Breast epithelium (tissue), 4 donors: ENCODE results near the gene CDH13. TPM values are rescaled to one million over a fixed set of nuclear protein-coding genes. Genes with fewer than 3 reads are reported as not detected.

Experiments used
- DNase-seq, 2 donors: peaks; one replicate each; pipeline ENCODE4 v3.0.0-alpha.2; 2019; ENCODE audit warnings: low spot score in 2 of 2
- H3K27ac ChIP-seq, 2 donors: fragments of 200-600 bp; sonication (generic) in 1 of 2; one replicate each; pipeline ENCODE4 v1.5.1; 2016 to 2019; ENCODE audit warnings: mild to moderate bottlenecking in 1 of 2
- H3K27me3 ChIP-seq, 2 donors: fragments of 200-600 bp; sonication (generic) in 1 of 2; one replicate each; pipeline versions ENCODE4 v1.5.1 to v1.6.0; 2017 to 2019; ENCODE audit warnings: control low read depth in 1 of 2, mild to moderate bottlenecking in 1 of 2
- H3K36me3 ChIP-seq: fragments of 200-600 bp; one replicate; pipeline ENCODE4 v1.5.1; 2019
- H3K4me1 ChIP-seq, 2 donors: fragments of 200-600 bp; sonication (generic); one replicate each; pipeline ENCODE4 v1.5.1; 2016 to 2019; ENCODE audit warnings: control low read depth in 1 of 2
- H3K4me3 ChIP-seq, 3 donors: fragments of 200-600 bp; sonication (generic); 1 replicate in 2 of 3; 2 replicates in 1 of 3; pipeline ENCODE4 v1.5.1; 2016 to 2019; ENCODE audit warnings: mild to moderate bottlenecking in 3 of 3, moderate library complexity in 2 of 3
- H3K9me3 ChIP-seq, 2 donors: fragments of 200-600 bp; sonication (generic) in 1 of 2; one replicate each; pipeline ENCODE4 v1.5.1; 2016 to 2019; ENCODE audit warnings: control low read depth in 1 of 2
- POLR2A ChIP-seq: fragments of 450-650 bp; IDR thresholded peaks from one replicate; pipeline ENCODE4 v1.6.1; 2016; ENCODE audit warnings: antibody characterized with exemption, mild to moderate bottlenecking, moderate library complexity
- POLR2AphosphoS5 ChIP-seq, 3 donors: sonication (generic); formaldehyde crosslinking; IDR thresholded peaks; one replicate each; pipeline ENCODE4 v1.6.1; 2017; ENCODE audit warnings: antibody characterized with exemption in 3 of 3
- intact Hi-C: fragments of 100-400 bp; cut with DNase I; formaldehyde crosslinking; loops from one replicate; pipeline ENCODE4 v1.15.1; 2023; ENCODE audit warnings: low total_unique reads
- total RNA-seq, 3 donors: library from RNA; depleted of rRNA; stranded (reverse); fragments of >200 nt; gene quantifications; one replicate each; pipeline ENCODE4 v1.1.0, GENCODE V29; 2016
- TF ChIP-seq, protein P1 (sequence below), 3 donors: fragments of 450-650 bp; IDR thresholded peaks; one replicate each; pipeline ENCODE4 v1.5.1; 2016 to 2017; ENCODE audit warnings: antibody characterized with exemption in 3 of 3, mild to moderate bottlenecking in 3 of 3, moderate library complexity in 3 of 3

CDH13 gene
- total RNA-seq, 3 donors from 2014 or later = 6.0 to 13.1 (median 11.5) TPM

GRCh38 chr16:83013071-83013470 is 386.3 kb downstream of the CDH13 start:
- no peak for DNase-seq
- Histone ChIP-seq H3K36me3 (no peaks in the 10 kb centered on the region), H3K9me3 (no peaks in the 10 kb centered on the region), H3K27ac (no peak overlapping the region), H3K27me3 (no peaks in the 10 kb centered on the region), H3K4me1 (no peaks in the 10 kb centered on the region), H3K4me3 (no peak overlapping the region)
- TF ChIP-seq POLR2AphosphoS5 (IDR thresholded peaks at IDR 0.05) = no peak
- TF ChIP-seq, protein P1, sequence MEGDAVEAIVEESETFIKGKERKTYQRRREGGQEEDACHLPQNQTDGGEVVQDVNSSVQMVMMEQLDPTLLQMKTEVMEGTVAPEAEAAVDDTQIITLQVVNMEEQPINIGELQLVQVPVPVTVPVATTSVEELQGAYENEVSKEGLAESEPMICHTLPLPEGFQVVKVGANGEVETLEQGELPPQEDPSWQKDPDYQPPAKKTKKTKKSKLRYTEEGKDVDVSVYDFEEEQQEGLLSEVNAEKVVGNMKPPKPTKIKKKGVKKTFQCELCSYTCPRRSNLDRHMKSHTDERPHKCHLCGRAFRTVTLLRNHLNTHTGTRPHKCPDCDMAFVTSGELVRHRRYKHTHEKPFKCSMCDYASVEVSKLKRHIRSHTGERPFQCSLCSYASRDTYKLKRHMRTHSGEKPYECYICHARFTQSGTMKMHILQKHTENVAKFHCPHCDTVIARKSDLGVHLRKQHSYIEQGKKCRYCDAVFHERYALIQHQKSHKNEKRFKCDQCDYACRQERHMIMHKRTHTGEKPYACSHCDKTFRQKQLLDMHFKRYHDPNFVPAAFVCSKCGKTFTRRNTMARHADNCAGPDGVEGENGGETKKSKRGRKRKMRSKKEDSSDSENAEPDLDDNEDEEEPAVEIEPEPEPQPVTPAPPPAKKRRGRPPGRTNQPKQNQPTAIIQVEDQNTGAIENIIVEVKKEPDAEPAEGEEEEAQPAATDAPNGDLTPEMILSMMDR (IDR thresholded peaks at IDR 0.05) = no peak
- no peak for TF ChIP-seq POLR2A
- intact Hi-C loops = no loop called here

- Histone ChIP-seq H3K27me3 (no peaks in the 10 kb centered on the region), H3K36me3 (no peaks in the 10 kb centered on the region), H3K9me3 (no peaks in the 10 kb centered on the region), H3K4me3 (no peak overlapping the region), H3K27ac (no peak overlapping the region), H3K4me1 (no peaks in the 10 kb centered on the region)
- intact Hi-C loops = no loop called here
- TF ChIP-seq POLR2A (no peak), POLR2AphosphoS5 (IDR thresholded peaks at IDR 0.05) (no peak)
- TF ChIP-seq, protein P1 (IDR thresholded peaks at IDR 0.05) = no peak
- no peak for DNase-seq
Measured at GRCh38 chr16:83019963-83020362, 393.2 kb downstream of the CDH13 start.

GRCh38 chr16:83021045-83021444 is 394.3 kb downstream of the CDH13 start:
- Histone ChIP-seq H3K27me3 (no peaks in the 10 kb centered on the region), H3K27ac (no peak overlapping the region), H3K4me3 (no peak overlapping the region), H3K36me3 (no peaks in the 10 kb centered on the region), H3K9me3 (no peaks in the 10 kb centered on the region), H3K4me1 (no peaks in the 10 kb centered on the region)
- intact Hi-C loops = no loop called here
- TF ChIP-seq POLR2A (no peak), POLR2AphosphoS5 (IDR thresholded peaks at IDR 0.05) (no peak)
- TF ChIP-seq, protein P1 (IDR thresholded peaks at IDR 0.05) = no peak
- no peak for DNase-seq

DNA sequence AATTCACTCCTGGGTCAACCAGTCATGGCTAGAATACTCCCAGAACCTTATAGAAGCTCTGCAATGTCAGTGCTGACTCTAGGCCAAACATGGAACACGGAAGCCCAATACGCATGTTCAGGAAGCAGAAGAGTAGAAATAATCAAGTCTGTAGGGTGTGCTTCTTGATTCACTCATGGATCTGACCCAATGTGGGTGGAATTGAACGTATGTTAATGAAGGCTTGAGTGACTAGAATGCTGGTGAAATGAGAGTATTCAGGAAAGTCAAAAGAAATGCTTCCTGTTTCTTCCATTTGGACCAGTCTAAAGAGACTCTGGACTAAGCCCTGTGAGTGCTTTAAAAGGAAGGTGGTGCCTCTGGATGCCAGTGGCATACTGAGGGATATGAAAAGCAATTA is 395.0 kb downstream of the CDH13 start:
- no peak for DNase-seq
- Histone ChIP-seq H3K4me3 (no peak overlapping the region), H3K9me3 (no peaks in the 10 kb centered on the region), H3K4me1 (no peaks in the 10 kb centered on the region), H3K36me3 (no peaks in the 10 kb centered on the region), H3K27ac (no peak overlapping the region), H3K27me3 (no peaks in the 10 kb centered on the region)
- no peak for TF ChIP-seq POLR2AphosphoS5 (IDR thresholded peaks at IDR 0.05)
- intact Hi-C loops = no loop called here

DNA sequence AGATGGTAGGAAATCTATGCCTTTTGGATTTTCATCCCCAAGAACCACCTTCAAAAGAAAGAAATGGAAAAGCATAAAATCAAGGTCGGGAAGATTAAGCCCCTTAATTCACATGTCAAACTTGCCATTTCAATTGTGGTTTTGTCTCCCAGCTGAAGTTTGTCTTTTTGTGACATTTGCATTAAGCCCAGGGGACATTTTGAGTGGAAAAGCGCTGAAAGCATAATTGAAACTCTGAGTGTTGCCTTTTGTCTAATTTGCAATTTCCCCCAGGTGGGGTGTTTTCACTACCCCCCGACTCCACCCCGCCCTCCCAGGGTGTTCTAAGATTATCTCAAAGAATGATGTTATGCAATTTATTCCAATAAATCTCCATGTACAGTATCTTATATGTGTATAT is 396.2 kb downstream of the CDH13 start:
- DNase-seq = no peak
- Histone ChIP-seq H3K4me1 (no peaks in the 10 kb centered on the region), H3K4me3 (no peak overlapping the region), H3K9me3 (no peaks in the 10 kb centered on the region), H3K36me3 (no peaks in the 10 kb centered on the region), H3K27ac (no peak overlapping the region), H3K27me3 (no peaks in the 10 kb centered on the region)
- intact Hi-C loops = no loop called here
- no peak for TF ChIP-seq POLR2A

DNA sequence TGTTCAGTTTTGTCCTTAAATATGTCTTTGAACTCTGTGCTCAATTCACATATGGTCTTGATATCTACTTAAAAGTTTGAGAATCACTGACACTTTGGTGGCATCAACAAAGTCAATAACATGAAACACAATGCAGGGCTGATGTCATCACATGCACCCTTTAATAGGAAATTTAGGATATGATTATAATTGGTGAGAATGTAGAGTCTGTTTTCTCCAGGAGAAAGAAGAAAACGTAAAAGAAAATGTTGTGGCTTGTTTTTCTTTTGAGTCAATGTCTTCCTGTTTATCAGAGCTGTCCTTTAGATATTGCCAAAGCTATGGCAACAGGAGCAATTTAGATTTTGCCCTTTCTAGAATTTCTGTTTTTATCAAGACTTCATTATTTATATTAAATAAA is 396.9 kb downstream of the CDH13 start:
- H3K27me3 ChIP-seq = no peaks in the 10 kb centered on the region
- H3K27ac ChIP-seq = no peak overlapping the region
- TF ChIP-seq POLR2AphosphoS5 (IDR thresholded peaks at IDR 0.05) (no peak), POLR2A (no peak)
- no peaks in the 10 kb centered on the region for H3K36me3 ChIP-seq
- H3K9me3 ChIP-seq = no peaks in the 10 kb centered on the region
- no peak for DNase-seq
- no peaks in the 10 kb centered on the region for H3K4me1 ChIP-seq
- H3K4me3 ChIP-seq = no peak overlapping the region
- intact Hi-C loops = no loop called here

- DNase-seq = no peak
Measured at GRCh38 chr16:83027973-83028372, 401.2 kb downstream of the CDH13 start.

More at GRCh38 chr16:83027973-83028372, 401.2 kb downstream of the CDH13 start:
- no peaks in the 10 kb centered on the region for H3K27me3 ChIP-seq
- no peak for TF ChIP-seq POLR2AphosphoS5 (IDR thresholded peaks at IDR 0.05)
- TF ChIP-seq, protein P1 (IDR thresholded peaks at IDR 0.05) = no peak
- no peak for TF ChIP-seq POLR2A
- no peaks in the 10 kb centered on the region for H3K36me3 ChIP-seq
- H3K27ac ChIP-seq = no peak overlapping the region
- intact Hi-C loops = no loop called here
- no peaks in the 10 kb centered on the region for H3K9me3 ChIP-seq
- H3K4me1 ChIP-seq = no peaks in the 10 kb centered on the region
- no peak overlapping the region for H3K4me3 ChIP-seq
